Vagina (tissue), 2 donors: Measurements from ENCODE around the gene TECTB.

ENCODE experiments used
- POLR2A ChIP-seq, 2 donors: fragments of 450-650 bp; IDR thresholded peaks; one replicate each; pipeline ENCODE4 v1.6.1; 2017; ENCODE audit warnings: antibody characterized with exemption in 2 of 2, mild to moderate bottlenecking in 2 of 2, moderate library complexity in 2 of 2
- POLR2AphosphoS5 ChIP-seq, 2 donors: sonication (generic); formaldehyde crosslinking; IDR thresholded peaks; one replicate each; pipeline ENCODE4 v1.9.0; 2017; ENCODE audit warnings: antibody characterized with exemption in 2 of 2, mild to moderate bottlenecking in 2 of 2, low read depth in 1 of 2; ENCODE audit not compliant: insufficient read depth in 1 of 2
- TF ChIP-seq, protein P1 (sequence below), 3 experiments: fragments of 450-650 bp in 2 of 3; fragments of 200-600 bp in 1 of 3; sonication (generic) in 1 of 3; IDR thresholded peaks; one replicate each; pipeline ENCODE4 v1.5.1; 2017 to 2019; ENCODE audit warnings: antibody characterized with exemption in 3 of 3, mild to moderate bottlenecking in 2 of 3, moderate library complexity in 2 of 3

DNA sequence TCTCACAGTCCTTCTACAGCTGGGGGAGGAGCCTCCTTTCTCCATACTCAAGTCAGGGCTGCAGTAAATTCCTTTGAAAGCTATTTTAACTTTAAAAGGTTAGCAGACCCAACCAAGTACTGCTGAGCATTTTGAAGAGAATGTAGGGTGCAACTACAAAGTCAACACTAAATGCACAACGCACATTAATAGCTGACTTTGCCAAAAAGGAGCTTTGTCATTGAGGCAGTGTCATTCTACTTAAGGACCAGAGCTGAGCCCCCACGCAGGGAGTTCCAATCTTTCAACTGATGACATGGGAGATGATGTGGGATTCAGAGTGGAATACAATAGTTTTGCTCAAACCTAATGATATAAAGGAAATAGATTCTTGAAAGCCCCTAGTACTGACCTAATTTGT lies 20.3 kb downstream of the TECTB start:
- TF ChIP-seq POLR2A (IDR thresholded peaks at IDR 0.05) (no peak), POLR2AphosphoS5 (IDR thresholded peaks at IDR 0.05; ENCODE audit: insufficient read depth in 1 of 2, low read depth in 1 of 2) (no peak)
- TF ChIP-seq, protein P1, sequence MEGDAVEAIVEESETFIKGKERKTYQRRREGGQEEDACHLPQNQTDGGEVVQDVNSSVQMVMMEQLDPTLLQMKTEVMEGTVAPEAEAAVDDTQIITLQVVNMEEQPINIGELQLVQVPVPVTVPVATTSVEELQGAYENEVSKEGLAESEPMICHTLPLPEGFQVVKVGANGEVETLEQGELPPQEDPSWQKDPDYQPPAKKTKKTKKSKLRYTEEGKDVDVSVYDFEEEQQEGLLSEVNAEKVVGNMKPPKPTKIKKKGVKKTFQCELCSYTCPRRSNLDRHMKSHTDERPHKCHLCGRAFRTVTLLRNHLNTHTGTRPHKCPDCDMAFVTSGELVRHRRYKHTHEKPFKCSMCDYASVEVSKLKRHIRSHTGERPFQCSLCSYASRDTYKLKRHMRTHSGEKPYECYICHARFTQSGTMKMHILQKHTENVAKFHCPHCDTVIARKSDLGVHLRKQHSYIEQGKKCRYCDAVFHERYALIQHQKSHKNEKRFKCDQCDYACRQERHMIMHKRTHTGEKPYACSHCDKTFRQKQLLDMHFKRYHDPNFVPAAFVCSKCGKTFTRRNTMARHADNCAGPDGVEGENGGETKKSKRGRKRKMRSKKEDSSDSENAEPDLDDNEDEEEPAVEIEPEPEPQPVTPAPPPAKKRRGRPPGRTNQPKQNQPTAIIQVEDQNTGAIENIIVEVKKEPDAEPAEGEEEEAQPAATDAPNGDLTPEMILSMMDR (IDR thresholded peaks at IDR 0.05), result no peak
